ENCODE measurements around the gene C8G. TPM values are rescaled to one million over a fixed set of nuclear protein-coding genes. Genes with fewer than 3 reads are reported as not detected.

C8G gene
- polyA plus RNA-seq, 1 donor from 2014 or later: not detected

DNA sequence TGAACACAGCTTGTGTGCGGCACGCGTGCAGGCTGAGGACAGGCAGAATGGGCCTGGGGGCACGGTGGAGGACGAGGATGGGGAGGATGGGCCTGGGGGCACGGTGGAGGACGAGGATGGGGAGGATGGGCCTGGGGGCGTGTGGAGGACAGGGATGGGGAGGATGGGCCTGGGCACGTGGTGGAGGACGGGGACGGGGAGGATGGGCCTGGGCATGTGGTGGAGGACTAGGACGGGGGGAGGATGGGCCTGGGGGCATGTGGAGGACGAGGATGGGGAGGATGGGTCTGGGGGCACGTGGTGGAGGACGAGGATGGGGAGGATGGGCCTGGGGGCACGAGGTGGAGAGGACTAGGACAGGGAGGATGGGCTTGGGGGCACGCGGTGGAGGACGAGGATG lies 22.5 kb upstream of the C8G start:
- no peaks in the 10 kb centered on the region for H4K20me1 ChIP-seq (ENCODE audit: insufficient read depth)
- H3K9me3 ChIP-seq (ENCODE audit: low read length): no peaks in the 10 kb centered on the region
- no peaks in the 10 kb centered on the region for H3K9me2 ChIP-seq (ENCODE audit: insufficient read depth, low read length)
- no peak overlapping the region for H3K4me3 ChIP-seq (ENCODE audit: low read length)
- no peak for TF ChIP-seq SMC3 (conservative IDR thresholded peaks at IDR 0.05; ENCODE audit: poor library complexity)
- TF ChIP-seq POLR2AphosphoS5 (IDR thresholded peaks at IDR 0.05): no peak
- TF ChIP-seq EZH2 (IDR thresholded peaks at IDR 0.05; ENCODE audit: borderline replicate concordance, insufficient read depth, low read length, poor library complexity, severe bottlenecking): no peak
- TF ChIP-seq, protein P1, sequence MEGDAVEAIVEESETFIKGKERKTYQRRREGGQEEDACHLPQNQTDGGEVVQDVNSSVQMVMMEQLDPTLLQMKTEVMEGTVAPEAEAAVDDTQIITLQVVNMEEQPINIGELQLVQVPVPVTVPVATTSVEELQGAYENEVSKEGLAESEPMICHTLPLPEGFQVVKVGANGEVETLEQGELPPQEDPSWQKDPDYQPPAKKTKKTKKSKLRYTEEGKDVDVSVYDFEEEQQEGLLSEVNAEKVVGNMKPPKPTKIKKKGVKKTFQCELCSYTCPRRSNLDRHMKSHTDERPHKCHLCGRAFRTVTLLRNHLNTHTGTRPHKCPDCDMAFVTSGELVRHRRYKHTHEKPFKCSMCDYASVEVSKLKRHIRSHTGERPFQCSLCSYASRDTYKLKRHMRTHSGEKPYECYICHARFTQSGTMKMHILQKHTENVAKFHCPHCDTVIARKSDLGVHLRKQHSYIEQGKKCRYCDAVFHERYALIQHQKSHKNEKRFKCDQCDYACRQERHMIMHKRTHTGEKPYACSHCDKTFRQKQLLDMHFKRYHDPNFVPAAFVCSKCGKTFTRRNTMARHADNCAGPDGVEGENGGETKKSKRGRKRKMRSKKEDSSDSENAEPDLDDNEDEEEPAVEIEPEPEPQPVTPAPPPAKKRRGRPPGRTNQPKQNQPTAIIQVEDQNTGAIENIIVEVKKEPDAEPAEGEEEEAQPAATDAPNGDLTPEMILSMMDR (IDR thresholded peaks at IDR 0.05; ENCODE audit: poor library complexity, severe bottlenecking): no peak
- TF ChIP-seq TAF1 (IDR thresholded peaks at IDR 0.05; ENCODE audit: low read depth): no peak
- TF ChIP-seq MXI1 (conservative IDR thresholded peaks at IDR 0.05; ENCODE audit: poor library complexity, severe bottlenecking): no peak
- TF ChIP-seq RAD21 (conservative IDR thresholded peaks at IDR 0.05): no peak
- TF ChIP-seq, protein P2, sequence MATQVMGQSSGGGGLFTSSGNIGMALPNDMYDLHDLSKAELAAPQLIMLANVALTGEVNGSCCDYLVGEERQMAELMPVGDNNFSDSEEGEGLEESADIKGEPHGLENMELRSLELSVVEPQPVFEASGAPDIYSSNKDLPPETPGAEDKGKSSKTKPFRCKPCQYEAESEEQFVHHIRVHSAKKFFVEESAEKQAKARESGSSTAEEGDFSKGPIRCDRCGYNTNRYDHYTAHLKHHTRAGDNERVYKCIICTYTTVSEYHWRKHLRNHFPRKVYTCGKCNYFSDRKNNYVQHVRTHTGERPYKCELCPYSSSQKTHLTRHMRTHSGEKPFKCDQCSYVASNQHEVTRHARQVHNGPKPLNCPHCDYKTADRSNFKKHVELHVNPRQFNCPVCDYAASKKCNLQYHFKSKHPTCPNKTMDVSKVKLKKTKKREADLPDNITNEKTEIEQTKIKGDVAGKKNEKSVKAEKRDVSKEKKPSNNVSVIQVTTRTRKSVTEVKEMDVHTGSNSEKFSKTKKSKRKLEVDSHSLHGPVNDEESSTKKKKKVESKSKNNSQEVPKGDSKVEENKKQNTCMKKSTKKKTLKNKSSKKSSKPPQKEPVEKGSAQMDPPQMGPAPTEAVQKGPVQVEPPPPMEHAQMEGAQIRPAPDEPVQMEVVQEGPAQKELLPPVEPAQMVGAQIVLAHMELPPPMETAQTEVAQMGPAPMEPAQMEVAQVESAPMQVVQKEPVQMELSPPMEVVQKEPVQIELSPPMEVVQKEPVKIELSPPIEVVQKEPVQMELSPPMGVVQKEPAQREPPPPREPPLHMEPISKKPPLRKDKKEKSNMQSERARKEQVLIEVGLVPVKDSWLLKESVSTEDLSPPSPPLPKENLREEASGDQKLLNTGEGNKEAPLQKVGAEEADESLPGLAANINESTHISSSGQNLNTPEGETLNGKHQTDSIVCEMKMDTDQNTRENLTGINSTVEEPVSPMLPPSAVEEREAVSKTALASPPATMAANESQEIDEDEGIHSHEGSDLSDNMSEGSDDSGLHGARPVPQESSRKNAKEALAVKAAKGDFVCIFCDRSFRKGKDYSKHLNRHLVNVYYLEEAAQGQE (IDR thresholded peaks at IDR 0.05; ENCODE audit: borderline replicate concordance): no peak
- no peak for TF ChIP-seq EP300 (conservative IDR thresholded peaks at IDR 0.05; ENCODE audit: poor library complexity, severe bottlenecking)
- H2AFZ ChIP-seq (ENCODE audit: low read depth, low read length): no peak overlapping the region
- H3K79me2 ChIP-seq (replicated peaks; ENCODE audit: insufficient read depth, low read length): no peaks in the 10 kb centered on the region
- no peak overlapping the region for H3K9ac ChIP-seq (ENCODE audit: low read length)
- H3F3A ChIP-seq (ENCODE audit: insufficient read depth, low read length, poor library complexity, severe bottlenecking): no peaks in the 10 kb centered on the region
- no peaks in the 10 kb centered on the region for H3K36me3 ChIP-seq (ENCODE audit: insufficient read depth, low read length)
- H3K27me3 ChIP-seq (ENCODE audit: insufficient read depth, low read depth, low read length): no peaks in the 10 kb centered on the region
- no peak overlapping the region for H3K27ac ChIP-seq (ENCODE audit: low read length)
- H3K4me2 ChIP-seq (ENCODE audit: low read length): no peak overlapping the region

DNA sequence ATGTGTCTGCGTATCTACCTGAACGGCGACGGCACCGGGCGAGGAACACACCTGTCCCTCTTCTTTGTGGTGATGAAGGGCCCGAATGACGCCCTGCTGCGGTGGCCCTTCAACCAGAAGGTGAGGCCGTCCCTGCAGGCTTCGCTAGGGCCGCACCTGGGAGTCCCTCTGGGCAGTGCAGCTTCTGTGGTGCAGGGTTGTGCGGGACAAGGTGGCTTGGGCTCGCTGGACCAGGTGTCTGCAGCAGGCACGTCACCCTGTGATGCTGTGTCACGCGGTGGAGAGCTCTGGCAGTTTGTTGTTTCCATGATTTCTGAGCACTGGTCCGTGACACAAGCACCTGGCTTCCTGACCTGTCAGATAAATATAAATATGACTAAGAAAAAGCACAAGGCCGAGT lies 21.2 kb upstream of the C8G start:
- no peaks in the 10 kb centered on the region for H4K20me1 ChIP-seq (ENCODE audit: insufficient read depth)
- H3K9me3 ChIP-seq (ENCODE audit: low read length): no peaks in the 10 kb centered on the region
- H3K79me2 ChIP-seq (replicated peaks; ENCODE audit: insufficient read depth, low read length): no peaks in the 10 kb centered on the region
- H3K4me2 ChIP-seq (ENCODE audit: low read length): no peak overlapping the region
- no peak overlapping the region for H3K27ac ChIP-seq (ENCODE audit: low read length)
- H3K9me2 ChIP-seq (ENCODE audit: insufficient read depth, low read length): no peaks in the 10 kb centered on the region
- no peaks in the 10 kb centered on the region for H3F3A ChIP-seq (ENCODE audit: insufficient read depth, low read length, poor library complexity, severe bottlenecking)
- no peak overlapping the region for H2AFZ ChIP-seq (ENCODE audit: low read depth, low read length)
- TF ChIP-seq RAD21 (conservative IDR thresholded peaks at IDR 0.05) (no peak), EZH2 (IDR thresholded peaks at IDR 0.05; ENCODE audit: borderline replicate concordance, insufficient read depth, low read length, poor library complexity, severe bottlenecking) (no peak)
- H3K4me3 ChIP-seq (ENCODE audit: low read length): no peak overlapping the region
- H3K9ac ChIP-seq (ENCODE audit: low read length): no peak overlapping the region
- no peaks in the 10 kb centered on the region for H3K36me3 ChIP-seq (ENCODE audit: insufficient read depth, low read length)
- H3K27me3 ChIP-seq (ENCODE audit: insufficient read depth, low read depth, low read length): no peaks in the 10 kb centered on the region
